ENCODE measurements around the gene RBFA.
"Not testable (repeated sequence)": the region's sequence is repeated elsewhere in the genome, so short reads cannot be mapped to it uniquely, and the experiment has no call there.

RBFA gene, protein sequence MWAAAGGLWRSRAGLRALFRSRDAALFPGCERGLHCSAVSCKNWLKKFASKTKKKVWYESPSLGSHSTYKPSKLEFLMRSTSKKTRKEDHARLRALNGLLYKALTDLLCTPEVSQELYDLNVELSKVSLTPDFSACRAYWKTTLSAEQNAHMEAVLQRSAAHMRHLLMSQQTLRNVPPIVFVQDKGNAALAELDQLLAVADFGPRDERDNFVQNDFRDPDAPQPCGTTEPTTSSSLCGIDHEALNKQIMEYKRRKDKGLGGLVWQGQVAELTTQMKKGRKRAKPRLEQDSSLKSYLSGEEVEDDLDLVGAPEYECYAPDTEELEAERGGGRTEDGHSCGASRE

GRCh38 chr18:80034068-80034851, at the start of gene RBFA:
TSS of gene RBFA (plus strand) at chr18:80034434. CDS start at chr18:80034496, 62 bp downstream.
- in situ Hi-C loops (cut with MboI; ENCODE audit: low sequenced_read_pairs): no loop called here

DNA sequence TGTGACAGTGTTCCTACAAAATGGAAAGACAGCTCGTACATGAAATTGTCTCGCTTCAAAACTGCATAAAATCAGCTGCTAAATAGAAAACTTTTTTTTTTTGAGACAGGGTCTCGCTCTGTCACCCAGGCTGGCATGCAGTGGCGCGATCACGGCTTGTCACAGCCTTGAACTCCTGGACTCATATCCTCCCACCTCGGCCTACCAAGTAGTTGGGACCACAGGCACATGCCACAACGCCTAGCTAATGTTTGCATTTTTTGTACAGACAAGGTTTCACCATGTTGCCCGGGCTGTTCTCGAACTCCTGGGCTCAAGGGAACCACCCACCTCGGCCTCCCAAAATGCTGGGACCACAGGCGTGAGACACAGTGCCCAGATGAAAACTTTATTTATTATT, 49.1 kb upstream of the RBFA start:
- in situ Hi-C loops (cut with MboI; ENCODE audit: low sequenced_read_pairs): no loop called here

- in situ Hi-C loops (cut with MboI; ENCODE audit: low sequenced_read_pairs): no loop called here
Measured at GRCh38 chr18:79986726-79987125, 47.5 kb upstream of the RBFA start.

DNA sequence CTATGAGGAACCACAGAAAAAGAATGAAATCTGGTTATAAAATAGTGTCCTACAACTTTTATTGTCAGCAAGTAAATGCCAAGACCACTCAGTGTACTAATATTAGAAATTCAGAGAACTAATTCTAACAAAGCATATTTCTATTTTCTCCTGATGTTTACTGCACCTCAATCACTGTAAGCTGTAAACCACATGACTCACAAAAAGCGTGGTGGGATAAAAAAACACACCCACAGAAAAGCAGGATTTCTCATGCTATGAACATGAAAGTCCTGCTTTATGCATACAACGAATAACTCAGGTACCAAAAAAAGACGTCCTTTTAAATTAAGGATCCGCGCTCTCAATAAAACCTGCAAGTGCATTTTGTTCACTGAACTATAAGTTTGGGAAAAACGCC, 46.7 kb upstream of the RBFA start:
- in situ Hi-C loops (cut with MboI; ENCODE audit: low sequenced_read_pairs): no loop called here

GRCh38 chr18:79988071-79988450, 46.2 kb upstream of the RBFA start:
- in situ Hi-C loops (cut with MboI; ENCODE audit: low sequenced_read_pairs): no loop called here

- in situ Hi-C loops (cut with MboI; ENCODE audit: low sequenced_read_pairs): no loop called here
Measured at GRCh38 chr18:79988451-79989194, 45.6 kb upstream of the RBFA start, which contains the start of gene TXNL4A. TSS of gene TXNL4A (minus strand) at chr18:79988563. CDS start at chr18:79988392, 171 bp downstream.

DNA sequence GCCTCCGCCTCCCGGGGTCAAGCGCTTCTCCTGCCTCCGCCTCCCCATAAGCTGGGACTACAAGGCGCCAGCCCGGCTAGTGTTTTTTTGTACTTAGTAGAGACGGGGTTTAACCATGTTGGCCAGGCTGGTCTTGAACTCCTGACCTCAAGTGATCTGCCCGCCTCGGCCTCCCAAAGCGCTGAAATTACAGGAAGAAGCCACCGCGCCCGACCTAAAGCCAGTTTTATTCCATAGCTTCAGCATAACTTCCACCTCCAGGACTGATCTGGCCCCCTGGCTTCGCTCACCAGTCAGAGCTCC, 45.1 kb upstream of the RBFA start:
- in situ Hi-C loops (cut with MboI; ENCODE audit: low sequenced_read_pairs): no loop called here

DNA sequence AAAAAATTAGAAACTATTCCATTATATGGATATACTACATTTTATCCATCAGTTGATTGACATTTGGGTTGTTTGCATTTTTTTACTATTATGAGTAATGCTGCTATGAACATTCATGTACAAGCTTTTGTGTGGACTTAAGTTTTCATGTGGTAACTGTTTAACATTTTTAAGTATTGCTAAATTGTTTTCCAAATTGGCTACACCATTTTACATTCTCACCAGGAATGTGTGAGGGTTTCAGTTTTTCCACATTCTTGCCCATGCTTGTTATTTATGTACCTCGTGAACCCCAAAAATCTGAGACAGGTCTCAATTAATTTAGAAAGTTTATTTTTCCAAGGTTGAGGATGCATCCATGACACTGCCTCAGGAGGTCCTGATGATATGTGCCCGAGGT, 42.7 kb upstream of the RBFA start:
- in situ Hi-C loops (cut with MboI; ENCODE audit: low sequenced_read_pairs): no loop called here

DNA sequence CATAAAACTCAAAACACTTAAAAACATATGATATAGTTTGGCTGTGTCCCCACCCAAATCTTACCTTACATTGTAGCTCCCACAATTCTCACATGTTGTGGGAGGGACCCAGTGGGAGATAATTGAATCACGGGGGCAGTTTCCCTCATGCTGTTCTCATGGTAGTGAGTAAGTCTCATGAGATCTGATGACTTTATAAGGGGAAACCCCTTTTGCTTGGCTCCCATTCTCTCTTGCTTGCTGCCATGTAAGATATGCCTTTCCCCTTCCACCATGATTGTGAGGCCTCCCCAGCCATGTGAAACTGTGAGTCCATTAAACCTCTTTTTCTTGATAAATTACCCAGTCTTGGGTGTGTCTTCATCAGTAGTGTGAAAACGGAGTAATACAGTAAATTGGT, 34.5 kb upstream of the RBFA start:
- in situ Hi-C loops (cut with MboI; ENCODE audit: low sequenced_read_pairs): not testable (repeated sequence)

DNA sequence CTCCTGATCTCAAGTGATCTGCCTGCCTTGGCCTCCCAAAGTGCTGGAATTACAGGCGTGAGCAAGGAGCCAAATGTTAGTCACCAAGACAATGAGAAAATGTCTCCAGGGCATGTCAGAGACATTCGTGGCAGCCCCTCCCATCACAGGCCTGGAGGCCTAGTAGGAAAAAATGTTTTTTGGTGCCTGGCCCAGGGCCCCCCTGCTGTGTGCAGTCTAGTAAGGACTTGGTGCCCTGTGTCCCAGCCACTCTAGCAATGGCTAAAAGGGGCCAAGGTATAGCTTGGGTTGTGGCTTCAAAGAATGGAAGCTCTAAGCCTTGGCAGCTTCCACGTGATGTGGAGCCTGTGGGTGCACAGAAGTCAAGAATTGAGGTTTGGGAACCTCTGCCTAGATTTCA, 33.4 kb upstream of the RBFA start:
- in situ Hi-C loops (cut with MboI; ENCODE audit: low sequenced_read_pairs): no loop called here

- in situ Hi-C loops (cut with MboI; ENCODE audit: low sequenced_read_pairs): no loop called here
Measured at GRCh38 chr18:80002468-80002867, 31.8 kb upstream of the RBFA start.

DNA sequence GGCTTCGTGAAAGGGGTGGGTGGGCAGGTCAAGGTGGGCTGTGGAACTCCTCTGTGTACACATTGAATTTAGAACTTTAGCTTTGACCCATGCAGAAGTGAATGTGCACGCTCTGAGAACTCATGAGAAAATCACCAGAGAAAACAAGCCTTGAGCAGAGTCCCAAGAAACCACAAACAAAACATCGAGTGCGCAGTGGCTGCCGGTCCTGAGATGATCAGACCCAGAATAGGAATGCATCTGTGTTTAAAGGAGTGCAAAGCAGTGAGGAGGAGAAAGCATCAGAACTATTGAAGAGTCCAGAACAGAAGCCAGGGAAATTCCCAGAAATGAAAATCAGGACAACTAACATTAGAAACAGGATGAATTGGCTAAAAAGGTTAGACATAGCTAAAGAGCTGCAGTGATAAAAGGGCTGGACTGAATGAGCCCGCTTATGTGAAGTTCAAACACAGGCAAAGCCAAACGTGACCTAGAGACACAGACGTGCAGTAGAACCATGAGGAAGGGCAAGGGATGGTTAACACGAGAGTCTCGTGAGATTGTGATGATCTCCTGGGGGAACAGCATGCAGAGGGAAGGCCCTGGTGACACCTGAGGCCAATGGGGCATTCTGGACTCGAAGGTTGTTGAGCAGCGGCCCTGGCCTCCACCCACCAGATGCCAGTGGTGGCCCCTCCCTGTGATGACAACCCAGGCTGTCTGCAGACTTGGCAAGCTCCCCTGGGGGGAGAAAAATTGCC, 29.5 kb upstream of the RBFA start:
- in situ Hi-C loops (cut with MboI; ENCODE audit: low sequenced_read_pairs): no loop called here

- in situ Hi-C loops (cut with MboI; ENCODE audit: low sequenced_read_pairs): no loop called here
Measured at GRCh38 chr18:80006724-80007123, 27.5 kb upstream of the RBFA start.

- in situ Hi-C loops (cut with MboI; ENCODE audit: low sequenced_read_pairs): no loop called here
Measured at GRCh38 chr18:80009661-80010550, 24.3 kb upstream of the RBFA start.

DNA sequence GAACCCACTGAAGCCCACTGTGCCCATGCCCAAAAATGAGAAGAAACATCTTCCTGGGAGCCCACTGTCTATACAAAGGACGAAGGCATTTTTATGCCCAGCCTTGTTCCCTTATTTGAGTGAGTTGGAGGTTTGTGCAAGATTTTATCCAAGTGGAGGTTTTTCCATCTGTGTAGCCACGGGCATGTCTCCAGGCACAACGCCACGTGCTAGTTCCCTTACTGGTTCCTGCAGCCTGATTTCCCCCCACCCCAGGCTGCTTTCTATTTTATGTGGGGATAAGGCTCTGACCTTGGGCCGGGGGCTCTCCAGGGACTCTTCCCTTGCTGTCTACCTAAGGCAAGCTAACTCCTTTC, 23.7 kb upstream of the RBFA start:
- in situ Hi-C loops (cut with MboI; ENCODE audit: low sequenced_read_pairs): no loop called here

GRCh38 chr18:80011496-80012137, 22.6 kb upstream of the RBFA start:
- in situ Hi-C loops (cut with MboI; ENCODE audit: low sequenced_read_pairs): not testable (repeated sequence)

DNA sequence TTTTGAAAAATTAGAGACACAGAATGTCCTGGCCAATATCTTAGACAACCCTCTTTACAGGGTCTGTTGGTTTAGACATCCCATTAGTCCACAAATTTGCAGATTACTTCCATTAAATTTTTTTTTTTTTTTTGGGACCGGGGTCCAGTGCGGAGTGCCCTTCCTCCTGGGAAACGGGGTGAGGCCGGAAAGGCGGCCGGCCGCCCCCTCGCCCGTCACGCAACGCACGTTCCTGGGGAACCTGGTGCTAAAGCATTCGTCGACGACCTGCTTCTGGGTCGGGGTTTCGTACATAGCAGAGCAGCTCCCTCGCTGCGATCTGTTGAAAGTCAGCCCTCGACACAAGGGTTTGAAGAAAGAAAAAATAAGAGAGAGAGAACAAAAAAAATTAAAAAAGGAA, 21.5 kb upstream of the RBFA start:
- in situ Hi-C loops (cut with MboI; ENCODE audit: low sequenced_read_pairs): no loop called here

GRCh38 chr18:80022613-80023012, 11.6 kb upstream of the RBFA start:
- in situ Hi-C loops (cut with MboI; ENCODE audit: low sequenced_read_pairs): no loop called here

- in situ Hi-C loops (cut with MboI; ENCODE audit: low sequenced_read_pairs): no loop called here
Measured at GRCh38 chr18:80023173-80023572, 11.1 kb upstream of the RBFA start.

DNA sequence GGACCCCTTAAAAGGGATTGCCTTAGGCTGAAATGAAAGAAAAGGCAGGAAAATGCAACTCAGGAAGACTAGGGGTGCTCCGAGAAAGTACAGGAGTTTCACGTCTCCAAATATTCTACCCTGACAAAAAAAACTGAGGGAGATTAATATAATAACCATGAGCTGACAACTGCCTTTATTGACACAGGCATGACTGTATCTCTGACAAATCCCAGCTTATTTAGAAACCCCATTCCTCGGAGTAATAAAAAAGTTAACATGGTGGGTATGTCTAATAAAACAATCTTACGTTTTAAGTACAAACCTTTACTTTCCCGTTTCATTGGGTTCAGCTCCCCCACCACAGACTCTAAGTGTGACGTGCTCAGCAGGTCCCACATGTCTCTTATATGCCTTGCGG, 7.9 kb upstream of the RBFA start:
- in situ Hi-C loops (cut with MboI; ENCODE audit: low sequenced_read_pairs): no loop called here
